M059J (cell line): ENCODE measurements around the gene NRCAM. TPM values are rescaled to one million over a fixed set of nuclear protein-coding genes. Genes with fewer than 3 reads are reported as not detected.

ENCODE experiments used
- DNase-seq: peaks from one replicate; pipeline ENCODE4 v3.0.0-alpha.2; 2012; ENCODE audit warnings: low read depth
- total RNA-seq: library from RNA; depleted of rRNA; stranded (reverse); fragments of >200 nt; shearing (Covaris generic); gene quantifications from 2 replicates; pipeline ENCODE4 v1.2.3, GENCODE V29; 2014

Gene NRCAM
- total RNA-seq, 1 experiment from 2014 or later = 0.49 TPM

- DNase-seq = peak; percentile 48
Measured at GRCh38 chr7:108459922-108460551, 3.8 kb upstream of the NRCAM start.

DNA sequence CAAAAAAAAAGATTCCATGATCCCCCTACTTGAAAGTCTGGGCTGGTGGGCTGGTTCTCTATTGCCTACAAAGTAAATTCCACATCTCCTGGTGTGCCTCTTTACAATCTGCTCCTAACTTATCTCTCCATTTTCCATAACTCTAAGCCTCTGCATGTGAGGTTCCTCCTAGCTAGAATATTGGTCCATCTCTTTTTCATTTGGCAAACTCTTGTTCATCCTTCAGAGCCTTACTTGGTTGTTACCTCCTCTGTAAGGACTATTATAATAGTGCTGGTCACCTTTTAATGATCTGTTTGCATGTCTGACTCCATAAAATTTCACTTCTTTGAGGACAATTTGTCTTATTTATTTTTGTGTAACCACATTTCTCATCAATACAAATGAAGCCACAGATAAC, 1.6 kb upstream of the NRCAM start:
- no peak for DNase-seq

DNA sequence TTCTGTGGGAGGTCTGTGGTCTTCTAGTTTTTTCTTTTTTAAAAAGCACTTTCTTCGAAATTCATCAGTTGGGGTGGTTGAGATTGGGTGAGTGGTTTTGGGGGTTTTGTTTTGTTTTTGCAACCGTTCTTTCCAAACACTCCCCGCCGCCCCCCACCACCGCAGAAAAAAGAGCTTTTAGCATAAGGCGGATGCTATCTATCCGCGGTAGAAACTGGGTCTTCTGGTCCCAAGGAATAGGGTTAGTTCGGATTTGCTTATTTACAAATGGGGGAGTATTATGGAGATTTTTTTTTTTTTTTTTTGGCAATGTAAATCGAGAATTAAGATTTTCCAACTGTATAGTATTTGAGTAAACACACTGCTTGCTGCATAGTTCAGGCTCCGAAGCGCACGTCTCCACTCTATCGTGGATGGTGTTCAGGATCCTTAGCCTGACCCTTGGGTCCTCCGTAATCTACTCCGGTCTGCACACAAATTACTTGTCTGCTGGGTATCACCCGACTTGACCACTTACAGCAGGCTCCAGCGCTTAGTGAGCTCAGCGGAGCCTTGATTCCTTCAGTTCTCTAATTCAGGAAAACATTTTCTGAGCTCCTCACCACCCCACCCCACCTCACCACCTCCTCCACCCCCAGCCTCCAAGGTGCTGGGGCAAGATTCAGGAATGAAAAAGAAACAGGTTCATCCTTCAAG, 757 bp upstream of the NRCAM start:
- no peak for DNase-seq

DNA sequence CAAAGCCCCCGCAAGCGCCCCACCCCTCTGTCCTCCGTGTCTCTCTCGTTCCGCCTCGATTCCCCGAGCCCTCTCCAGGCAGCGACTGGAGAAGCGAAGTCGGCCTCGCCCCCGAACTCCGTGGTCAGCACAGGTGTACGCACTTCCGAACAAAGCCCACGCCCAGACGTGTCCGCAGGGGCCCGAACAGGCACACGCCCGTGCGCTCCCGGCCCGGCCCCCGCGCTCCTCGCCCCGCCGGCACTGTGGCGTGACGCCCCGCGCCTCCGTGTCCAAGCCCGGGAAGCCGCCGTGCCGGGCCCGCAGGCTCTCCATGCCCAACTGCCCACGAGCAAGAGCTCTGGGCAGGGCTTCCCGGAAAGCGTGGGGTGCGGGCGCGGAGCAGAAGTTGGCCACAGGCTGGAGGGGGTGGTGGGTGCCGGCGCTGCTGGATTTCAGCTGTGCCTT, 662 bp downstream of the NRCAM start:
- DNase-seq = peak; percentile 5

GRCh38 chr7:108454674-108455550, 1.3 kb downstream of the NRCAM start:
- DNase-seq = peak; percentile 37

GRCh38 chr7:108454317-108454673, 1.9 kb downstream of the NRCAM start:
- no peak for DNase-seq

DNA sequence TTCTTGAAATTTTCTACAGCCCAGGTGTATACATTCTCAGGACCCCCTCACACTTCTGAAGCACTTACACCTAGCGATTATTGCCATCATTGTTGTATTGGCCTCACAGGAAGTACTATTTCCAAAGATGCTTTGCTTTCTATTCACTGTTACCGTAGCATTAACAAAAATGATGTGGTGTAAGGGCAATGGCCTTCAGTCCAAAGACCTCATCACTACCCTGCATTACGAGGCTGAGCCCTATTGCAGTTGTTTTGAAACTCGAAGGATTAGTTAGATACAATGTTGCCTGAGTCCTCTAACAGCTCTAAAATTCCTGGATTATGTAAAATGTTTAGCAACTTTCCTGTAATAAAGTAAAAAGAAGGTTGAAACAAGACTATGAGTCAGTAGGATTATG, 2.9 kb downstream of the NRCAM start:
- DNase-seq = no peak

- DNase-seq = peak; percentile 40
Measured at GRCh38 chr7:108452707-108453106, 3.5 kb downstream of the NRCAM start.

GRCh38 chr7:108451296-108451848, 4.9 kb downstream of the NRCAM start:
- no peak for DNase-seq

DNA sequence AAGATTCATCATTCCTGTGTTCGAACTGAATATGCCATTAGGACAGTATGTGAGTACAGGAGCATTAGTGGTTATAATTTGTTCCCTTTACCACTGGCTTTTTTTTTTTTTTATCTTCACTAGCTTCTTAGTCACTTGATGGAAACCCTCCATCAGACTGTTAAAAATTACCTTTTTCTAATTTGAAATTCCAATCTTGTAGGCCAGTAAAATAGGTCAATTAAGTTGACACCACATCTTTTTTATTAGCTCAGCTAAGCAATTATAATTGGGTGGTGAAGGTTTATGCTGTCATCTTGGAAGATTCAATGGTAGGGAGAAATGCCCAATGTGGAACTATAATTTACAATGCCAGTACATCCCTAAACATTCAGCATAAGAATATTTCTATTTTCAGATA, 6.1 kb downstream of the NRCAM start:
- DNase-seq = no peak

DNA sequence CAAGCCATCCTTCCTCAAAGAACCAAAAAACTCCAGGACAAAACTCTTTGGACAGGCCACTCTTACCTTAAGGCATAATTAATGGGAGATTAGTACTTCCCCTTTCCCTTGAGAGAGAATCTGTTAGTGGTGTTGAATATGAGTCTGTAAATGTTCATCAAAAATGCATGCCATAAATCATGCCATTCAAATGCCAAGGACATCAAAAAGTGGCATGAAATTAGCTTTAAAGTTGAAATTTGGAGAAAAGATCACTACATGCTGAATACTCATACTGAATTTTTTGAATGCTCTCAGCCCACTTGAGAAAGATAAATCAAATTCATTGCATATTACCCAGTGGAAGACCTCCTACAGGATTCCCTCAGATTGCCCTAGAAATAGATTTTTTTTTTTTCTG, 6.7 kb downstream of the NRCAM start:
- DNase-seq = no peak

DNA sequence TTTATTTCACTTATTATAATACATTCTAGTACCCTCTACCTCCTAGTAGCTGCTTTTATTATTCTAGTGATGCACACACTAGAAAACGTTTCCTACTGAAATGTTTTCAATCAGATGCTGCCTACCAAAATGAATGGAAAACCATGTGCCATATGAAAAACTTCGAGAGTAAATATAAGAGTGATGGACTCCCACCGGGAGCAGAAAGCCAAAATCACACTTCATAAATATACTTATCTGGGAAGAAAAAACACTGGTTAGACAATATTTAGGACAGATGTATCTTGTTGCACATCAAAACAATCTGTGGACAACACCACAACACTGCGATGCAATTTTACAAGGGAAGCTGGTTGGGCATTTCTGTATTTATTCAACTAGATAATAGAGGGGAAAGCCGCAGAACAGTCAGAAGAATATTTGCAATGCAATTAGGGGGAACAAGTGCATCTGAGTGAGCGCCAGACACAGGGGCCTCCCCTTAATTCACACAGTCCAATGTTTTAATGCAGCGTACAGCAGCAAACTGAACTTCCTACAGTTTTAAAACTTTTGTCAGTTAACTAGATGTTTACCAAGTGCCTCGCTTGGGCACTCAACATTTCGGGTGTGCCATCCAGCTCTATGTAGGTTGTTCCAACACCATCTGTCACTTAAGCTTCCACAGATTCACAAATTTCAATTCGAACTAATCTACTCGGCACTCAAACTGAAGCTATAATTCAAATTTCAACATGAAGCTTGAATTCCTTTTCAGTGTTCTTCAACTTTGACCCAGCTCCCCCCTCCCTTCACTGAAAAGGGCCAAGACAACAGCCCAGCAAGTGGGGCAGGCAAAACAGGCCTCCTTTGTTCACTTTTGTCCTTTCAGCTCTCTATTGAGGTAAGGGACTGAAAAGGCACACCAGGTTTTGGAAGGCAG, 7.4 kb downstream of the NRCAM start:
- no peak for DNase-seq

DNA sequence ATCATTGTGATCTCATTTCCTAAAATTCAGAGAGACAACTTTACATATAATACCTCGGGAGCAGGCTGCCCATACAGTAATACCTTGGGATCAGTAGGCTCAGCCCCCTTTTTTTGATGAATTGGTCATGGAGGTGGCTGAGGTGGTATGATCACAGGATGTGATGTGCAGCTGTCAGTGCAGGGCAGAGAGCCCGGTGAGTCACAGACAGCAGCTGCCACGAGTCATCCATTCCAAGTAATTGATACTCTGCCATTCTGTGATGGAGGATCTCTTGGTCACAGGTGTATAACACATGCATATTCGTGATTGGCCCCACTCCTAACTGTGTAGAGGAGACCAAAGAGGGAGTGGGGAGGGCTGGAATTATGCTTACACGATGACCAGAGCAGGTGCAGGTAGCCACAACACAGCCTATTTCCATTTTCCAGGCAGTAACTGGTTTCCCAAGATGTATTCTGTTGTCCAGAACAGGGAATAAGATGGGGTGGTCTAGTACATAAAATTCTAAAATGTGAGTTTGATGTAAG, 14.1 kb downstream of the NRCAM start:
- DNase-seq = no peak

DNA sequence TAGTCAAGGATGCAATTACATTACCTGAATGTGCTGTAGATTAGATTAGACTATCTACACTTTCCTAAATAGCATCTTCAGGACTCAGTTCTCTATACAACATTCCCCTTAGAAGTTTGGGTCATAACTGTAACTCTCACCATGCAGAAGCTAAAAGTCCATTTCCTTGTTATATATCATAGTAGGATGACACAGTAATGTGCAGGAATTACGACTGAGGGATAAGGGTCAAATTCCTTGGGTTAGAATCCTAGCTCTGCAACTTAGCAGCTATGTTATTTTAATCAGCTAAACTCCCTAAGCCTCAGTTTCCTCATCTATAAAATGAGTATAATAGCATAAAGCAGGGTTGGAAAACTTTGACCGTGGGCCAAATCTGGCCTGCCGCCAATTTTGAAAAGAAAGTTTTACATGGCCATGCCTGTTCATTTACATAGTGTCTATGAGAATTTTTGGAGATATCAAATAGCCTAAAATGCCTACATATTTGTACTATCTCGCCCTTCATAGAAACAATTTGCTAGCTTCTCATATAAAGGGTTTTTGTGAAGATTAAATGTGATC, 14.8 kb downstream of the NRCAM start:
- DNase-seq = no peak

- no peak for DNase-seq
Measured at GRCh38 chr7:108440613-108441012, 15.6 kb downstream of the NRCAM start.

DNA sequence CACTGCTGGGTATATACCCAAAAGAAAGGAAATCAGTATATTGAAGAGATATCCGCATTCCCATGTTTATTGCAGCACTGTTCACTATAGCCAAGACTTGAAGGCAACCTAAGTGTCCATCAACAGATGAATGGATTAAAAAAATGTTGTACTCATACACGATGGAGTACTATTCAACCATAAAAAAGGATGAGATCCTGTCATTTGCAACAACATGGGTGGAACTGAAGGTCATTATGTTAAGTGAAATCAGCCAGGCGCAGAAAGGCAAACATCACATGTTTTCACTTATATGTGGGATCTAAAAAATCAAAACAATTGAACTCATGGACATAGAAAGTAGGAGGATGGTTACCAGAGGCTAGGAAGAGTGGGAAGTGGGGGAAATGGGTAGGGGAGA, 19.3 kb downstream of the NRCAM start:
- DNase-seq = no peak

- DNase-seq = no peak
Measured at GRCh38 chr7:108434010-108434409, 22.2 kb downstream of the NRCAM start.

GRCh38 chr7:108431099-108431498, 25.1 kb downstream of the NRCAM start:
- DNase-seq = no peak

DNA sequence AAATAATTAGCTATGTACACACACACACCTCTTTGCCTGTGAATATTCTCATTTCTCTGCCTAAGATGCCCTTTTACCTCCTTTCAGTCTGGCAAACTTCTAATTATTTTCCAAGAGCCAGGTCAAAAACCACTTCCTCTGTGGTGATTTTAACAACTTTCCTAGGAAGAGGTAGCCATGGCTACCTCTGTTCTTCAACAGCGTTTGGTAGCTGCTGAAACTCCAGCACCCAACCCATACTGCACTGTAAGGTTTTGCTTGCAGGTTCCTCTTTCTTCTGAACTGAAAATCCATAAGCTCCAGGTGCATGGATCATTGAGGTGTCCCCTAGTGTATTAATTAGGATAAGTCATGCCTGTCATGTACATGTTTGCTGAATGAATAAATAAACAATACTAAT, 25.6 kb downstream of the NRCAM start:
- peak; percentile 37 for DNase-seq

- no peak for DNase-seq
Measured at GRCh38 chr7:108427766-108428165, 28.5 kb downstream of the NRCAM start.
